ENCODE data around the gene ANKRD44.
"Not testable (repeated sequence)": the region's sequence is repeated elsewhere in the genome, so short reads cannot be mapped to it uniquely, and the experiment has no call there.

ANKRD44 gene

GRCh38 chr2:197292619-197293018, 18.0 kb downstream of the ANKRD44 start:
- FAIRE-seq = no peak
- no peak for DNase-seq (ENCODE audit: low spot score)

- not testable (repeated sequence) for DNase-seq (ENCODE audit: low spot score); FAIRE-seq
Observed at GRCh38 chr2:197287596-197287932, 23.0 kb downstream of the ANKRD44 start.

- no peak for FAIRE-seq
- DNase-seq (ENCODE audit: low spot score) = peak; percentile 62
Observed at GRCh38 chr2:197286805-197287595, 23.6 kb downstream of the ANKRD44 start.

GRCh38 chr2:197285361-197285760, 25.2 kb downstream of the ANKRD44 start:
- no peak for FAIRE-seq
- DNase-seq (ENCODE audit: low spot score) = no peak

GRCh38 chr2:197284956-197285355, 25.6 kb downstream of the ANKRD44 start:
- no peak for DNase-seq (ENCODE audit: low spot score)
- FAIRE-seq = no peak

- no peak for DNase-seq (ENCODE audit: low spot score)
- FAIRE-seq = no peak
Observed at GRCh38 chr2:197281421-197281820, 29.2 kb downstream of the ANKRD44 start.

- DNase-seq (ENCODE audit: low spot score) (no peak), FAIRE-seq (no peak)
Observed at GRCh38 chr2:197280015-197280702, 30.4 kb downstream of the ANKRD44 start.

GRCh38 chr2:197278799-197279763, 31.5 kb downstream of the ANKRD44 start:
- DNase-seq (ENCODE audit: low spot score) (no peak), FAIRE-seq (no peak)

GRCh38 chr2:197277794-197278193, 32.8 kb downstream of the ANKRD44 start:
- no peak for DNase-seq (ENCODE audit: low spot score)
- FAIRE-seq = no peak

GRCh38 chr2:197276156-197276555, 34.4 kb downstream of the ANKRD44 start:
- DNase-seq (ENCODE audit: low spot score) (no peak), FAIRE-seq (no peak)

GRCh38 chr2:197274937-197275336, 35.6 kb downstream of the ANKRD44 start:
- DNase-seq (ENCODE audit: low spot score) = no peak
- no peak for FAIRE-seq

- no peak for FAIRE-seq
- no peak for DNase-seq (ENCODE audit: low spot score)
Observed at GRCh38 chr2:197274349-197274748, 36.2 kb downstream of the ANKRD44 start.

GRCh38 chr2:197273485-197273884, 37.1 kb downstream of the ANKRD44 start:
- DNase-seq (ENCODE audit: low spot score) (no peak), FAIRE-seq (no peak)

- DNase-seq (ENCODE audit: low spot score) (no peak), FAIRE-seq (no peak)
Observed at GRCh38 chr2:197270601-197271000, 40.0 kb downstream of the ANKRD44 start.

GRCh38 chr2:197269815-197270214, 40.8 kb downstream of the ANKRD44 start:
- DNase-seq (ENCODE audit: low spot score) (no peak), FAIRE-seq (no peak)

GRCh38 chr2:197268786-197269584, 41.6 kb downstream of the ANKRD44 start:
- no peak for FAIRE-seq

GRCh38 chr2:197266477-197266876, 44.1 kb downstream of the ANKRD44 start:
- FAIRE-seq (no peak), DNase-seq (ENCODE audit: low spot score) (no peak)

More at GRCh38 chr2:197268786-197269584, 41.6 kb downstream of the ANKRD44 start:
- DNase-seq (ENCODE audit: low spot score) = no peak

- no peak for DNase-seq (ENCODE audit: low spot score)
- FAIRE-seq = no peak
Observed at GRCh38 chr2:197265924-197266323, 44.7 kb downstream of the ANKRD44 start.

GRCh38 chr2:197265036-197265435, 45.5 kb downstream of the ANKRD44 start:
- FAIRE-seq (no peak), DNase-seq (ENCODE audit: low spot score) (no peak)

- FAIRE-seq (no peak), DNase-seq (ENCODE audit: low spot score) (no peak)
Observed at GRCh38 chr2:197264332-197264731, 46.2 kb downstream of the ANKRD44 start.

GRCh38 chr2:197263077-197263476, 47.5 kb downstream of the ANKRD44 start:
- DNase-seq (ENCODE audit: low spot score) = no peak
- peak; percentile 79 for FAIRE-seq

Measured in urothelium cell line (cell line).